GM12891 (cell line): ENCODE measurements around the gene HESX1. TPM values are rescaled to one million over a fixed set of nuclear protein-coding genes. Genes with fewer than 3 reads are reported as not detected.

Experiments
- DNase-seq: peaks from one replicate; pipeline ENCODE4 v3.0.0; 2011; ENCODE audit warnings: low spot score; ENCODE audit not compliant: insufficient read length
- FAIRE-seq: peaks from 2 replicates; lab custom pipeline; 2011; peaks lifted over from hg19 to GRCh38; lab: Jason Lieb, UNC
- PAX5 ChIP-seq: IDR thresholded peaks from 2 replicates; pipeline ENCODE4 v1.6.1; 2011; ENCODE audit warnings: low read length, moderate library complexity, mild to moderate bottlenecking; ENCODE audit not compliant: insufficient read depth, severe bottlenecking
- POLR2A ChIP-seq: IDR thresholded peaks from 2 replicates; pipeline ENCODE4 v1.6.1; 2011; ENCODE audit warnings: low read depth, low read length, control low read depth
- POLR2AphosphoS5 ChIP-seq: IDR thresholded peaks from 2 replicates; pipeline ENCODE4 v1.6.1; 2011; ENCODE audit warnings: low read depth, low read length, control low read depth
- POU2F2 ChIP-seq: IDR thresholded peaks from 2 replicates; pipeline ENCODE4 v1.6.1; 2011; ENCODE audit warnings: low read depth, mild to moderate bottlenecking, control low read depth, low read length, moderate library complexity
- SPI1 ChIP-seq: IDR thresholded peaks from 2 replicates; pipeline ENCODE4 v1.6.1; 2011; ENCODE audit warnings: low read depth, low read length, control low read depth
- TAF1 ChIP-seq: IDR thresholded peaks from 2 replicates; pipeline ENCODE4 v1.6.1; 2011; ENCODE audit warnings: low read depth, low read length, control low read depth
- polyA plus RNA-seq: library from polyadenylated mRNA; unstranded; fragments of >200 nt; gene quantifications from one replicate; pipeline ENCODE4 v1.2.1, GENCODE V29; 2012; ENCODE audit warnings: low read depth, missing spikeins, inconsistent platforms; ENCODE audit not compliant: missing spikeins

The HESX1 gene
- 3.5 TPM for polyA plus RNA-seq

DNA sequence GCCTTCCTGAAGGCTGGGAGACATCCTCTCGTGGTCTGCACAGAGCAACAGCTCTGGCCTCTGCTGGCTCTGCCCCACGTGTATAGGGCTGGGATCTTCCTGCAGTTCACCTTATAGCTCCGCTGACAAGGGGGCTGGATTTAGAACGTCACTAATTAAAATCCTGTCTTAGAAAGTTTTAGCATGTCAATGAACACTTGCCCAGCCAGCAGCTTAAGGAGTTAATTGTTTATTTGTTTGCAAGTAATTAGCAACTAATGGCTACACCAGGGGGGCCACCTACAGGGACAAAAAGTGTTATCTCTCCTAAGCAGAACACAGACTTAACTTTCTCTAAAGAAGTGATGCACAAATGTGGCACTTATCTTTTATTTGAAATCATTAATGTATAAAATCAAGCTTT, at the start of gene HESX1:
TSS of gene HESX1 (minus strand) at position 84 of the 403 bp plus-strand sequence. CDS start at position 24, 60 bp downstream.
- FAIRE-seq = no peak
- TF ChIP-seq POLR2A = no peak
- no peak for TF ChIP-seq POLR2AphosphoS5
- TF ChIP-seq PAX5 = no peak
- no peak for TF ChIP-seq SPI1
- no peak for TF ChIP-seq POU2F2
- TF ChIP-seq TAF1 = no peak
- no peak for DNase-seq

DNA sequence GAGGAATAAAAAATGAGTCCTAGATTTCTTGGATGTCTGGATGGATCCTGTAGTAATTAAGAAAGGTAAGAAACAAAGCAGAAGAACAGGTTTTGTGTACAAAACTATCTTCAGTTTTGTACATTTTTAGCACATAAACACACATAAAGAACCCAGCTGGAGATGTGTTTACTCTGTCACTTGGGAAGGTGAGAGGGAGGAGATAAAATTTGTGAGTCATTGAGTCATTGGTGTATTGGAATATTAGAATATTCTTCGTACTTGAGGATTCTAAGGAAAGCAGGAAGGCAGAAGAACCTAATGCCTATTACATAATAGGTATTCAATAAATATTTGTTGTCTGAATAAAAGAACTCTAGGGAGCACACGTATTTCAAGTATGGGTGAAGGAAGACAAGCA, 45.2 kb upstream of the HESX1 start:
- no peak for DNase-seq
- no peak for FAIRE-seq
- TF ChIP-seq TAF1 (no peak), POLR2A (no peak), POU2F2 (no peak), PAX5 (no peak), SPI1 (no peak), POLR2AphosphoS5 (no peak)

GRCh38 chr3:57234613-57235575, 35.1 kb upstream of the HESX1 start:
- no peak for TF ChIP-seq POU2F2
- TF ChIP-seq POLR2AphosphoS5 = no peak
- no peak for TF ChIP-seq SPI1
- TF ChIP-seq POLR2A = no peak
- TF ChIP-seq PAX5 = no peak
- no peak for TF ChIP-seq TAF1
- FAIRE-seq (peak; percentile 73), DNase-seq (no peak)

GRCh38 chr3:57233799-57234198, 34.0 kb upstream of the HESX1 start:
- TF ChIP-seq POLR2A (no peak), POU2F2 (no peak), POLR2AphosphoS5 (no peak), PAX5 (no peak), SPI1 (no peak), TAF1 (no peak)
- FAIRE-seq (no peak), DNase-seq (no peak)

DNA sequence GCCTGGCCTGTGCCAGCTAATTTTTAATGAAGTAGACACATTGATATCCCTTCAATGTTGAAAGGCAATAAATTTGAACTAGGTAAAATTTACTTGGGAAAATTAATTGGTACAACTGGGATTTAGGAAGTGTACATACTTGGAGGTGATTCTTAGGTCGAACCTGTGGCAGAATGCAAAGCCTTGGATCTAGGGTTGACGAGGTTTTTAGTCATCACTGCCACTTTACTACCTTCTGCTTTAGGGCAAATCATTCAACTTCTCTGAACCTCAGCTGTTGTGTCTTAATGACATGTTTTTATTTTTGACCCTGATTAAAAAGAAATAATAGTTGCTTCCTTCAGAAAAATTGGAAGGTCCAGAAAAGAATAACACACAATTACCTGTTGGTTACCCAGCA, 30.2 kb upstream of the HESX1 start:
- FAIRE-seq = no peak
- no peak for TF ChIP-seq POLR2AphosphoS5
- TF ChIP-seq SPI1 = no peak
- no peak for TF ChIP-seq POU2F2
- no peak for TF ChIP-seq POLR2A
- no peak for TF ChIP-seq TAF1
- TF ChIP-seq PAX5 = no peak
- DNase-seq = no peak

DNA sequence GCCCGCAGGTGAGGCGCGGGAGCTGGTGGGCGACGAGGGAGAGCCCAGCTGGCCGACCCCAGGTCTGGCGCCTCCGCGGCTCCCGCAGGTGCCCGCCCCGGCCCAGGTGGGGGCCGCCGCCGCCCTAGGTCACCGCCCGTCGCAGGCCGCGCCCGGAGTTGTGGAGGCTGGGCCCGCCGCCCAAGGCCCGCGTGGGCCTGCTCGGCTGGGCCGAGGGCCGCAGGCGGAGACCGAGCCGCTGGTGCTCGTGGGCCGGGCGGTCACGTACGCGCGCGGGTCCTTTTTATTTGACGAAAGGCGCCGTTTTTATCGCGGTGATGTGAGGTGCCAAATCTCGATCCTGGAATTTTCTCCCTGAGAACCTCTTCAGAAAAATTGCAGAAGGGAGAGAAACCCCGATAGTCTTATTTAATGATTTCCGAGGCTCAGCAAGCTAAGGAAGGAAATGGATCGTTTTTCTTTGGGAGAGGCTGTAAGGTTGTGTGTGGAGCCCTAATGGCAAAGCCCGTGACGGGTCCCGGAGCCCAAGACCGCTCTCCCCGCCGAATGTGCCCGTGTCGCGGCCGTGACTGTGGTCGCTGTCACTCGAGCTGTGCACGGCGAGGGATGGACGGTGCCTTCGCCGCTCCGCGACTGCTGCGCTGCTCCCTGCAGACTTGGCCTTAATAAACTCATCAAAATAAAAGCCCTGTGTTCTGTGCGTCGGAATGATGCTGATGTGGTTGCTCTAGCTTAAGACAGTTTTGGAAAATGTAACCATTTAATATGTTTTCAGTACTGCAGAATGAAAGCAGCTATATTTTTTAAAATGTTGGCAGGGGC, 28.4 kb upstream of the HESX1 start:
- TF ChIP-seq PAX5 = no peak
- no peak for TF ChIP-seq POLR2A
- TF ChIP-seq TAF1 = no peak
- no peak for TF ChIP-seq POLR2AphosphoS5
- no peak for TF ChIP-seq SPI1
- TF ChIP-seq POU2F2 = no peak
- FAIRE-seq (peak; percentile 76), DNase-seq (no peak)

DNA sequence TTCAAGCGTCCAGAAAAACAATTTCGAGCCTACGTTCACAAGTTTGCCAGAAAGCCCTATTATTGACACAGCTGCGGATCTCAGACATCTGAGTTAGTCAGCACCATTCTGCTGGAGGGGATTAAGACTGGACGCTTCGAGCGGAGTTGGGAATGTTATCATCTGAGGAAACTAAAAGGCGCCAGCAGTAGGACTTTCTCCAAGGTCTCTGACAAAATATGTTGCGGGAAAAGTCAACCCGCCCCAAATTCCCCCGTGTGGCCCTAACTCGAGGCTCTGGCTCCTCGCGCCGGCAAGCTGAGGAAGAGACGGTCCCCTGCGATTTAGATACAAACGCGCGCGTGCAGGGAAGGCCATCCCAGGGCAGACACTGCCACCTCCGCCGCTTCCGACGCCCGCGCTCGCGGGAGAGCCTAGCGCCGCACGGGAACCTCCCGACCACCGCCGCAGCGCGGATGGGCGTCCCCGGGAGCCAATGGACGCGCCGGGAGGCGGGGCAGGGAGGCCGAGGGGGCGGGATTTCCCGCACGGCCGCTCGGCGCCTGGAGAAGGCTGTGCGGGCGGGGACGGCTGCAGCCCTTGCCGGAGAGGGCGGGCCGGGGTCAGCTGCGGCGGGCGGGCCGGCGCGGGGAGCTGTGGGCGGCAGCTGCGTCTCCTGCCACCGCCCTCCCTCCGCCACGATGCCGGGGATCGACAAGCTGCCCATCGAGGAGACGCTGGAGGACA, 27.6 kb upstream of the HESX1 start, which contains the start of gene APPL1:
TSS of gene APPL1 (plus strand) at position 526 of the 726 bp plus-strand sequence. CDS start at position 681, 155 bp downstream.
- peak; percentile 3; the same call in 1 of the 2 replicates for TF ChIP-seq TAF1
- peak; percentile 75 for TF ChIP-seq POLR2AphosphoS5
- TF ChIP-seq POU2F2 = no peak
- no peak for TF ChIP-seq SPI1
- TF ChIP-seq PAX5 = no peak
- TF ChIP-seq POLR2A = peak; percentile 75
- FAIRE-seq (peak; percentile 96), DNase-seq (peak; percentile 91)

DNA sequence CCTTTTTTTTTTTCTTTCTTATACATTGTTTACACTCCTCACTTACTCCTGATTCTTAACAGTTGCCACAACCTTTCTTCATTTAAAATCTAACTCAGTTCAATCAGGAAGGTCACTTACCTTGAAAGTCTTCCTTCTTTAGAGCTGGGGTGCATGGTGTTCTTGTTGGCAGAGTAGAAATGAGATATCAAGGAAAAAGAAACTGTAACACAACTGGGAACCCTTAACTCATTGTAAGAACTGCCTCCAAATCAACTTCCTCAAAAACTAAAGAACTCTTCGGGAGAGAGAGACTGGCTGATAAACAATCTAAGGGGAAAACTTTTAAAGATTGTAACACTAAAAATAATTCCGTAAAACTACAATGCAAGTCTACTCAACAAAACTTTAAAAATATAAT, 26.4 kb upstream of the HESX1 start:
- FAIRE-seq = no peak
- no peak for TF ChIP-seq POU2F2
- TF ChIP-seq PAX5 = no peak
- TF ChIP-seq SPI1 = no peak
- no peak for TF ChIP-seq TAF1
- no peak for TF ChIP-seq POLR2A
- DNase-seq = no peak

DNA sequence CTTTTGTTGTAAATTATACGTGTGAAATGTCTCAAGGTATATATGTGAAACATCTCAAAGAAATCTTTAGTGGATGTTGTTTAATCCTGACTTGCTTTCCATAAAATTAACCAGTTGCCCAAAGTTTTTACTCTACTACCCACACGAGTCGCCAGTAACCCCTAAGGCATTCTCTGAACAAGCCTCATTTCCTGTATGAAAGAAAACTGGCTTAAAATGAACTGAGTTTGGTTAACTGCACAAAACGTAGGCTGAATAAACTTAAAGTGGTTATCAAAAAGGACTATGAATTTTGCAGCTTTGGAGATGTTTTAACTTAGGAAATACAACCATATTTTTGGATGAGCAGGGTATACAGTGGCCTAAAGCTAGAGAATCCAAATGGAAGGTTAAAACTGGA, 25.1 kb upstream of the HESX1 start:
- FAIRE-seq = peak; percentile 48
- DNase-seq = no peak
- TF ChIP-seq POLR2AphosphoS5 = no peak
- TF ChIP-seq SPI1 = no peak
- no peak for TF ChIP-seq POU2F2
- no peak for TF ChIP-seq PAX5
- TF ChIP-seq TAF1 = no peak
- TF ChIP-seq POLR2A = no peak
